Progenitor cell of endocrine pancreas (in vitro differentiated cells): ENCODE results near the gene USF3. TPM values are rescaled to one million over a fixed set of nuclear protein-coding genes. Genes with fewer than 3 reads are reported as not detected.
A peak's percentile ranks its signal among the peaks of the same experiment; 100 is the strongest.

Source experiments
- DNase-seq: peaks from one replicate; pipeline ENCODE4 v3.0.0; 2021; ENCODE audit warnings: low spot score; ENCODE audit not compliant: unreplicated experiment
- H3K27ac Mint-ChIP-seq: 2 replicates; pipeline ENCODE4 v1.8.0; 2021; ENCODE audit warnings: mild to moderate bottlenecking, moderate library complexity, mixed read lengths
- H3K27me3 Mint-ChIP-seq: 2 replicates; pipeline ENCODE4 v1.8.0; 2021; ENCODE audit warnings: mixed read lengths
- H3K36me3 Mint-ChIP-seq: 2 replicates; pipeline ENCODE4 v1.8.0; 2022; ENCODE audit warnings: mixed read lengths; ENCODE audit not compliant: insufficient read depth
- H3K4me1 Mint-ChIP-seq: 2 replicates; pipeline ENCODE4 v1.8.0; 2021; ENCODE audit warnings: low read depth, mixed read lengths
- H3K4me3 Mint-ChIP-seq: 2 replicates; pipeline ENCODE4 v1.8.0; 2021; ENCODE audit warnings: low read depth, mild to moderate bottlenecking, moderate library complexity, mixed read lengths
- H3K9me3 Mint-ChIP-seq: 2 replicates; pipeline ENCODE4 v1.8.0; 2021; ENCODE audit warnings: low read depth, mixed read lengths
- total RNA-seq: library from RNA; stranded (reverse); gene quantifications from 2 replicates; pipeline ENCODE4 v1.2.1, GENCODE V29; 2021
- TF ChIP-seq, protein P1 (sequence below): fragments of 200-600 bp; sonication (generic); IDR thresholded peaks from one replicate; pipeline ENCODE4 v1.5.0; 2021; ENCODE audit warnings: antibody characterized with exemption, mild to moderate bottlenecking; ENCODE audit not compliant: unreplicated experiment

The USF3 gene
- total RNA-seq, 1 donor from 2014 or later, result 22.3 TPM

DNA sequence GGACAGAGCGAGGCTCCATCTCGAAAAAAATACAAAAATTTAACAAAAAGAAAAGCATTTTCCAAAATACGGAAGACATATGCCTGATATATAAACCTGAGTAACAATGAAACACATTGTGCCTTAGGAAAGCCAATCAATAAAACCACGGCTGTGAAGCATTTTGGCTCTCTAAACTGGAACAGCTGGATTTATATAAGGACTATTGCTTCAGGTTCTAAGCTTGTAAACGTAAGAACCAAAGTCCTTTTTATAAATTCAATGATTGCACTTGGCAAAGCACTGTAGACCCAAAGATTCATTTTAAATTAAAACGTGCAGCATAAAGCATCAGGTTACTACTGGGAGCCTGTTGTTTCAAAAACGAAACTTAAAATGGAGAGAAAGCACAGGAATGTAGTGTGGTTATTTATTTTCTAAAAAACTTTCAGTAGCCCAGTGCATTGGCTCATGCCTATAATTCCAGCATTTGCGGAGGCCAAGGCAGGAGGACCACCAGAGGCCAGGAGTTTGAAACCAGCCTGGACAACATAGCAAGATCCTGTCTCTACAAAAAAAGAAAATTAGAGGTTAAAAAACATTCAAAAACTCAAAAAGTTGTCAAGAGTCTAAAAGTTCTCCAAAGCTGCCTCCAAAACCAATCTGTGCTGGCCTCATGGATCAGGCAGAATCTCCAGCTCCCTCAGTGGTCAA, 61.5 kb downstream of the USF3 start:
- Mint-ChIP-seq H3K9me3 (no peaks in the 10 kb centered on the region), H3K4me3 (no peak overlapping the region), H3K27me3 (no peaks in the 10 kb centered on the region), H3K4me1 (no peaks in the 10 kb centered on the region), H3K36me3 (no peaks in the 10 kb centered on the region), H3K27ac (no peak overlapping the region)
- DNase-seq, result no peak
- TF ChIP-seq, protein P1, sequence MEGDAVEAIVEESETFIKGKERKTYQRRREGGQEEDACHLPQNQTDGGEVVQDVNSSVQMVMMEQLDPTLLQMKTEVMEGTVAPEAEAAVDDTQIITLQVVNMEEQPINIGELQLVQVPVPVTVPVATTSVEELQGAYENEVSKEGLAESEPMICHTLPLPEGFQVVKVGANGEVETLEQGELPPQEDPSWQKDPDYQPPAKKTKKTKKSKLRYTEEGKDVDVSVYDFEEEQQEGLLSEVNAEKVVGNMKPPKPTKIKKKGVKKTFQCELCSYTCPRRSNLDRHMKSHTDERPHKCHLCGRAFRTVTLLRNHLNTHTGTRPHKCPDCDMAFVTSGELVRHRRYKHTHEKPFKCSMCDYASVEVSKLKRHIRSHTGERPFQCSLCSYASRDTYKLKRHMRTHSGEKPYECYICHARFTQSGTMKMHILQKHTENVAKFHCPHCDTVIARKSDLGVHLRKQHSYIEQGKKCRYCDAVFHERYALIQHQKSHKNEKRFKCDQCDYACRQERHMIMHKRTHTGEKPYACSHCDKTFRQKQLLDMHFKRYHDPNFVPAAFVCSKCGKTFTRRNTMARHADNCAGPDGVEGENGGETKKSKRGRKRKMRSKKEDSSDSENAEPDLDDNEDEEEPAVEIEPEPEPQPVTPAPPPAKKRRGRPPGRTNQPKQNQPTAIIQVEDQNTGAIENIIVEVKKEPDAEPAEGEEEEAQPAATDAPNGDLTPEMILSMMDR, result no peak

DNA sequence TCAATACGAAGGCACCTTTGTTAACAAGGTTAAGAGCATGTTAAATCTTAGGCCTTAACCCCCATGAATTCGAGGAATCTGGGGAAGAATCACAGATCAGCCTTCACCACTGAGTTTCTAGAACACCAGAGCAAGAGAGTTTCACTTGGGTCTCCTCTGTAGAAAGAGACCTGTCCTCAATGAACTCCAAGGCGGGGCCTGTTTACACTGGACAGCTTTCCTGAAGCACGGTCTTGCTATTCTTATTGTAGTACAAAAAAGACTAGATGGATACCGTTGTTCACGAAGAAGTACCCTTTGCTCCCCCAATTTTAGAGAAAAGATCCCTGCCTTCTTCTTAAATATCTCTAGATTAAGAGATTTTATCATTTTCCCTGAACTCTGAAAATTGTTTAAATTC, 64.9 kb downstream of the USF3 start:
- no peak for DNase-seq
- Mint-ChIP-seq H3K4me3 (no peak overlapping the region), H3K9me3 (no peaks in the 10 kb centered on the region), H3K4me1 (no peaks in the 10 kb centered on the region), H3K36me3 (no peaks in the 10 kb centered on the region), H3K27me3 (peaks cover 2% of the 10 kb centered on the region), H3K27ac (no peak overlapping the region)
- TF ChIP-seq, protein P1, result no peak

DNA sequence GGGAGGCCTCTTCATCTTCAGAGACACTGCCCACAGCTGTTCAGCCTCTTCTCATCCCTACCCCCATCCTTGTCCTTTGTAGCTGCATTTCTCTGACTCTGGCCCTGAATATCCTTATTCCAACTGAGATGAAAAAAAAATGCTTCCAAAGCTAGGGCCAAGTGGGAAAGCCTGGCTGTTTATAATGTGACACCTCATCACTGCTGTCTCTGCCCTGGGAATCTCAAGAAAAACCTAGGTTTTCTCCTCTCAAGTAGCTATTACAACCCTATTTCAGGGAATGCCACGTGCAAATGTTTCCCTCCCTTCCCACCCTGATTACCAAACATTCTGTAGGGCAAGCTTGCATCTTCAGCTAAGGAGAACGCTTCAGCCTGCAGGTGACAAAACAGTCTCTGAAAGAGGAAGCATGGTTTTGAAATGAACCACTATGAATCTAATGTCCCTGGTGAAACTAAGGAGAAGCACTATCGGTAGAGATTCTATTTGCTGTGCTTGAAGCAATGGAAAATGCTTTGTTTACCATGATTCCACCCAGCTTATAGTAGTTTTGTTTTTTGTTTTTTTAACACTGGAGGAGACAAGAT, 65.4 kb downstream of the USF3 start:
- Mint-ChIP-seq H3K36me3 (no peaks in the 10 kb centered on the region), H3K27me3 (peaks cover 7% of the 10 kb centered on the region), H3K4me3 (no peak overlapping the region), H3K4me1 (no peaks in the 10 kb centered on the region), H3K9me3 (no peaks in the 10 kb centered on the region), H3K27ac (no peak overlapping the region)
- TF ChIP-seq, protein P1, result no peak
- no peak for DNase-seq

DNA sequence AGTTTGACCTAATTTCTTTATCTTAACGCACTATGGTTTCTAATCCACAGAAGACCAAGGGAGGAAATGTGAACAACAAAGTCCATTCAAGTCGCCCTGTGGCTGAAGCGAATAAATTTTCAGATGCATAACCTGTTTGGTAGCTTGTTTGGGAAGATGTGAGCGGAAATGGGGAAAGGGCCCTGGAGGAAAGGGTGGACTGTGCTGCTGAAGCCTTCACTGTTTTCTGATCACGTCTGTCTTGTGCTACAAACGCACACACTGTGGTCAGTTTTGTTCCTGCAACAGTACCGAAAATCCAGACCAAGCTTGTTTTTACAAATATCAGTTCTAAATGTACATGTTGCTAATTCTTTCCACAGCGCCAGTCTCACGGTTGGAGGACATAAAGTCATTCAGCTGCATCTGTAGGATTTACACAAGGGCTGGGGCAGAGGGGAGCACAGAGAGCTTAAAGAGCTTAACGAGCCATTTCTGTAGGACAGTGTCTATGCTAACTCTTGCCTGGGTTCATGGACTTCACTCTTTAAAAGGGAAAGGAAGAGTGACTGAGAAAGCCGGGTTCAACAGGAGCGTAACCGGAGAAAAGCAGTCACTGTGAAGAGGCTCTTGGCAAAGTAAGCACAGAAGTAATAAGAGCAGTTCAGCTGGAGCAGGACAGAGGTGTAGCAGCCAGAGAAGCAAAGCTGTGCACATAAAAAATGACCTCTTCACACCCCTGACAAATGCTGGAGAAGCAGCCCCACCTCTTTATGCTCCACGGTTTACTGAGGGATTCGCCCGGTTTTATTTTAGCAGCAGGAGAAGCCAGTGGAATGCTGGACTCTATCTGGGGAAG, 66.6 kb downstream of the USF3 start:
- Mint-ChIP-seq H3K27me3 (peaks cover 17% of the 10 kb centered on the region), H3K36me3 (no peaks in the 10 kb centered on the region), H3K9me3 (no peaks in the 10 kb centered on the region), H3K4me1 (no peaks in the 10 kb centered on the region), H3K4me3 (no peak overlapping the region), H3K27ac (peak overlapping the region; percentile 25)
- DNase-seq, result no peak
- TF ChIP-seq, protein P1, result no peak

DNA sequence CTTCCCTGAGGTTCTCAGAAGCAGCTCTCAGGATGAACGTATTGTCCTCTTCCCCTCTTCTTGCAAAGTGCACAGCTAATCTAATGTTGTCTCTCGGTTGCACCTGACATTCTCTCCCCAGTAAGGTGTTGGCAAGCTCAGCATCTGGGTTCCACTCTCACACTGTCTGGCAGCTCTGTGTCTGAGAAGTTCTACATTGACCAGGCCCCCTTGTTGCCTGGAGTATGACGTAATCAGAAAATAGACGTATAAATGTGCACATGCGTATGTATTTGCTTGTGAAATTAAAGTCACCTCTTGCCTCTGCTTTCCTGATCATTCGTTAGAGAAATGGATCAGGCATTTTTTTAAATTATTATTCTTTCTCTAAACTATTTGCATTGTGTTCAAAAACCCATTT, 67.7 kb downstream of the USF3 start:
- H3K4me3 Mint-ChIP-seq, result no peak overlapping the region
- H3K27me3 Mint-ChIP-seq, result peaks cover 27% of the 10 kb centered on the region

More for the DNA sequence above, 67.7 kb downstream of the USF3 start:
- H3K4me1 Mint-ChIP-seq, result no peaks in the 10 kb centered on the region
- DNase-seq, result no peak
- TF ChIP-seq, protein P1, result no peak
- no peaks in the 10 kb centered on the region for H3K36me3 Mint-ChIP-seq
- H3K9me3 Mint-ChIP-seq, result no peaks in the 10 kb centered on the region
- H3K27ac Mint-ChIP-seq, result no peak overlapping the region
